SK-N-SH (cell line): ENCODE results near the gene HFE. TPM values are rescaled to one million over a fixed set of nuclear protein-coding genes. Genes with fewer than 3 reads are reported as not detected.
"Not testable (repeated sequence)": the region's sequence is repeated elsewhere in the genome, so short reads cannot be mapped to it uniquely, and the experiment has no call there.

ENCODE experiments used
- CTCF ChIA-PET: fragments of 300-600, 350-600 bp; formaldehyde crosslinking; extraction: SDS; loops from one replicate; lab custom pipeline; 2021; lab: Yijun Ruan, JAX
- POLR2A ChIA-PET: fragments of 350-600 bp; sonication (Branson Sonifier 250); formaldehyde crosslinking; extraction: SDS; loops from one replicate; lab custom pipeline; 2020; ENCODE audit warnings: antibody characterized with exemption, inconsistent platforms; lab: Yijun Ruan, JAX
- DNase-seq: peaks from one replicate; pipeline ENCODE4 v3.0.0; 2012
- H2AFZ ChIP-seq: fragments of 200-600 bp; sonication (generic); 2 replicates; pipeline ENCODE4 v1.8.1; 2016; ENCODE audit warnings: antibody characterized with exemption, mild to moderate bottlenecking, low read depth
- H3F3A ChIP-seq: fragments of 200-600 bp; sonication (generic); replicated peaks from 2 replicates; pipeline ENCODE3; 2016; ENCODE audit warnings: antibody characterized with exemption, mild to moderate bottlenecking; ENCODE audit not compliant: insufficient read depth
- H3K27ac ChIP-seq, 2 experiments: fragments of 200-500 bp in 1 of 2; fragments of 200-600 bp in 1 of 2; sonication (Bioruptor generic) in 1 of 2; sonication (generic), shearing (Covaris generic) in 1 of 2; 2 replicates each; pipeline versions ENCODE4 v1.5.1 to v1.6.1; 2014 to 2016; ENCODE audit warnings: low read depth in 2 of 2, inconsistent platforms in 1 of 2, low read length in 1 of 2, mild to moderate bottlenecking in 1 of 2, mixed read lengths in 1 of 2
- H3K27me3 ChIP-seq: fragments of 200-600 bp; sonication (generic), shearing (Covaris generic); 2 replicates; pipeline ENCODE4 v1.6.1; 2016; ENCODE audit warnings: mixed run types; ENCODE audit not compliant: insufficient read depth
- H3K36me3 ChIP-seq, 2 experiments: fragments of 200-500 bp in 1 of 2; fragments of 200-600 bp in 1 of 2; sonication (Bioruptor generic) in 1 of 2; sonication (generic) in 1 of 2; replicated peaks in 1 of 2; 2 replicates each; pipeline versions ENCODE3 to v1.5.1; 2014 to 2016; ENCODE audit warnings: low read length in 1 of 2, mild to moderate bottlenecking in 1 of 2; ENCODE audit not compliant: insufficient read depth in 2 of 2, control insufficient read depth in 1 of 2
- H3K4me1 ChIP-seq, 2 experiments: fragments of 200-500 bp in 1 of 2; fragments of 200-600 bp in 1 of 2; sonication (Bioruptor generic) in 1 of 2; sonication (generic), shearing (Covaris generic) in 1 of 2; 2 replicates each; pipeline versions ENCODE4 v1.5.1 to v1.6.1; 2014 to 2016; ENCODE audit warnings: low read depth in 1 of 2, low read length in 1 of 2, mixed run types in 1 of 2; ENCODE audit not compliant: insufficient read depth in 2 of 2, control insufficient read depth in 1 of 2
- H3K4me2 ChIP-seq: fragments of 200-600 bp; sonication (generic), shearing (Covaris generic); 2 replicates; pipeline ENCODE4 v1.6.1; 2017; ENCODE audit warnings: mixed run types
- H3K4me3 ChIP-seq, 2 experiments: fragments of 200-500 bp in 1 of 2; fragments of 200-600 bp in 1 of 2; sonication (Bioruptor generic) in 1 of 2; sonication (generic), shearing (Covaris generic) in 1 of 2; 2 replicates each; pipeline versions ENCODE4 v1.5.1 to v1.8.1; 2014 to 2016; ENCODE audit warnings: low read depth in 2 of 2, inconsistent platforms in 1 of 2, low read length in 1 of 2, mild to moderate bottlenecking in 1 of 2, mixed read lengths in 1 of 2, moderate library complexity in 1 of 2
- H3K79me2 ChIP-seq: fragments of 200-600 bp; sonication (generic); 2 replicates; pipeline ENCODE4 v1.8.1; 2017; ENCODE audit warnings: mild to moderate bottlenecking; ENCODE audit not compliant: insufficient read depth
- H3K9ac ChIP-seq: fragments of 200-600 bp; sonication (generic); 2 replicates; pipeline ENCODE4 v1.6.1; 2017; ENCODE audit warnings: mixed run types
- H3K9me2 ChIP-seq: fragments of 200-600 bp; sonication (generic); 2 replicates; pipeline ENCODE4 v1.6.1; 2017; ENCODE audit warnings: mixed run types
- H3K9me3 ChIP-seq: fragments of 200-600 bp; sonication (generic); 2 replicates; pipeline ENCODE4 v1.6.1; 2017; ENCODE audit warnings: mixed run types, mild to moderate bottlenecking, moderate library complexity
- H4K20me1 ChIP-seq: fragments of 200-600 bp; sonication (generic); 2 replicates; pipeline ENCODE4 v1.6.1; 2017; ENCODE audit warnings: mild to moderate bottlenecking, mixed run types; ENCODE audit not compliant: insufficient read depth
- ELF1 ChIP-seq: IDR thresholded peaks from 2 replicates; pipeline ENCODE4 v1.4.0; 2012
- FOSL2 ChIP-seq: IDR thresholded peaks from 2 replicates; pipeline ENCODE4 v1.4.0; 2012; ENCODE audit warnings: low read depth, mild to moderate bottlenecking, moderate library complexity, borderline replicate concordance
- IRF3 ChIP-seq: fragments of 150-350 bp; IDR thresholded peaks from 2 replicates; pipeline ENCODE4 v1.6.1; 2016; ENCODE audit warnings: mild to moderate bottlenecking, low read depth, low read length
- NFIC ChIP-seq: IDR thresholded peaks from 2 replicates; pipeline ENCODE4 v1.4.0; 2012; ENCODE audit warnings: borderline replicate concordance
- WGBS: methylation state at CpG from one replicate; pipeline ENCODE4 v1.1.6; 2017; ENCODE audit warnings: low lambda C conversion rate; 5-methylcytosine and 5-hydroxymethylcytosine counted together
- polyA plus RNA-seq, 3 experiments: library from polyadenylated mRNA; depleted of rRNA; stranded (reverse); fragments of >200 nt; gene quantifications; 2 replicates each; pipeline ENCODE4 v1.2.3, GENCODE V29; 2012

HFE gene
- polyA plus RNA-seq, 1 of the 3 experiments (the other 2 are of a cell fraction) = not detected

GRCh38 chr6:26075063-26075717, 12.0 kb upstream of the HFE start:
- Histone ChIP-seq H3K4me3 (no peak overlapping the region), H3K9me2 (no peaks in the 10 kb centered on the region), H3K9me3 (no peaks in the 10 kb centered on the region), H3K27ac (no peak overlapping the region), H3F3A (no peaks in the 10 kb centered on the region), H2AFZ (no peak overlapping the region), H3K9ac (no peak overlapping the region), H3K27me3 (no peaks in the 10 kb centered on the region), H3K4me2 (no peak overlapping the region), H4K20me1 (no peaks in the 10 kb centered on the region), H3K79me2 (no peaks in the 10 kb centered on the region), H3K36me3 (no peaks in the 10 kb centered on the region), H3K4me1 (no peaks in the 10 kb centered on the region)
- DNase-seq = no peak
- ChIA-PET CTCF (interaction anchor here (1.4 to 20.2 kb wide), 2 partner anchors 9 to 20 kb away, joined by 4 to 660 read pairs; partner anchors contain the start of gene HFE), POLR2A (no interaction called here)
- 89% methylated on average over 20 of the region's 20 CpGs for WGBS
- TF ChIP-seq IRF3 (no peak), ELF1 (no peak), NFIC (no peak), FOSL2 (no peak)
- TF ChIP-seq, all 33 proteins: peak for 0

GRCh38 chr6:26078066-26078465, 9.2 kb upstream of the HFE start:
- H3K4me3 ChIP-seq, H3K4me2 ChIP-seq, POLR2A ChIA-PET, H3K36me3 ChIP-seq, H3K9me2 ChIP-seq, H3F3A ChIP-seq, H2AFZ ChIP-seq, H3K27me3 ChIP-seq, H3K27ac ChIP-seq, H3K9ac ChIP-seq, H3K9me3 ChIP-seq, H4K20me1 ChIP-seq, H3K79me2 ChIP-seq, DNase-seq, H3K4me1 ChIP-seq: not testable (repeated sequence)
- 90% methylated on average over 3 of the region's 3 CpGs for WGBS
- CTCF ChIA-PET = interaction anchor here (1.0 to 2.1 kb wide), 3 partner anchors 9 to 19 kb away, joined by 3 to 7 read pairs (median 3); no protein-coding TSS in a partner anchor

- CTCF ChIA-PET = interaction anchor here (1.1 to 1.8 kb wide), 3 partner anchors 9 to 16 kb away, joined by 3 to 5 read pairs (median 3); no protein-coding TSS in a partner anchor
- DNase-seq, POLR2A ChIA-PET, H3K4me3 ChIP-seq, H3K36me3 ChIP-seq, H2AFZ ChIP-seq, H3K79me2 ChIP-seq, H3K9me2 ChIP-seq, H3F3A ChIP-seq, H3K9me3 ChIP-seq, H4K20me1 ChIP-seq, H3K27me3 ChIP-seq, H3K27ac ChIP-seq, H3K4me1 ChIP-seq, H3K4me2 ChIP-seq, H3K9ac ChIP-seq: not testable (repeated sequence)
- 88% methylated on average over 3 of the region's 3 CpGs for WGBS
Observed at GRCh38 chr6:26081096-26081495, 6.1 kb upstream of the HFE start.
